Measurements from ENCODE around the gene GPR176.

- no peak for TF ChIP-seq EZH2 (IDR thresholded peaks at IDR 0.05; ENCODE audit: borderline replicate concordance, insufficient read depth, low read length, poor library complexity, severe bottlenecking)
- no peak for TF ChIP-seq POLR2AphosphoS5 (IDR thresholded peaks at IDR 0.05)
- no peak for TF ChIP-seq CTCF (IDR thresholded peaks at IDR 0.05; ENCODE audit: poor library complexity, severe bottlenecking)
- TF ChIP-seq, protein P1, sequence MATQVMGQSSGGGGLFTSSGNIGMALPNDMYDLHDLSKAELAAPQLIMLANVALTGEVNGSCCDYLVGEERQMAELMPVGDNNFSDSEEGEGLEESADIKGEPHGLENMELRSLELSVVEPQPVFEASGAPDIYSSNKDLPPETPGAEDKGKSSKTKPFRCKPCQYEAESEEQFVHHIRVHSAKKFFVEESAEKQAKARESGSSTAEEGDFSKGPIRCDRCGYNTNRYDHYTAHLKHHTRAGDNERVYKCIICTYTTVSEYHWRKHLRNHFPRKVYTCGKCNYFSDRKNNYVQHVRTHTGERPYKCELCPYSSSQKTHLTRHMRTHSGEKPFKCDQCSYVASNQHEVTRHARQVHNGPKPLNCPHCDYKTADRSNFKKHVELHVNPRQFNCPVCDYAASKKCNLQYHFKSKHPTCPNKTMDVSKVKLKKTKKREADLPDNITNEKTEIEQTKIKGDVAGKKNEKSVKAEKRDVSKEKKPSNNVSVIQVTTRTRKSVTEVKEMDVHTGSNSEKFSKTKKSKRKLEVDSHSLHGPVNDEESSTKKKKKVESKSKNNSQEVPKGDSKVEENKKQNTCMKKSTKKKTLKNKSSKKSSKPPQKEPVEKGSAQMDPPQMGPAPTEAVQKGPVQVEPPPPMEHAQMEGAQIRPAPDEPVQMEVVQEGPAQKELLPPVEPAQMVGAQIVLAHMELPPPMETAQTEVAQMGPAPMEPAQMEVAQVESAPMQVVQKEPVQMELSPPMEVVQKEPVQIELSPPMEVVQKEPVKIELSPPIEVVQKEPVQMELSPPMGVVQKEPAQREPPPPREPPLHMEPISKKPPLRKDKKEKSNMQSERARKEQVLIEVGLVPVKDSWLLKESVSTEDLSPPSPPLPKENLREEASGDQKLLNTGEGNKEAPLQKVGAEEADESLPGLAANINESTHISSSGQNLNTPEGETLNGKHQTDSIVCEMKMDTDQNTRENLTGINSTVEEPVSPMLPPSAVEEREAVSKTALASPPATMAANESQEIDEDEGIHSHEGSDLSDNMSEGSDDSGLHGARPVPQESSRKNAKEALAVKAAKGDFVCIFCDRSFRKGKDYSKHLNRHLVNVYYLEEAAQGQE (IDR thresholded peaks at IDR 0.05; ENCODE audit: borderline replicate concordance), result no peak
- TF ChIP-seq EP300 (conservative IDR thresholded peaks at IDR 0.05; ENCODE audit: poor library complexity, severe bottlenecking), result no peak
- TF ChIP-seq SMC3 (conservative IDR thresholded peaks at IDR 0.05; ENCODE audit: poor library complexity), result no peak
- no peak for TF ChIP-seq TAF1 (IDR thresholded peaks at IDR 0.05; ENCODE audit: low read depth)
Measured at GRCh38 chr15:39873978-39874377, 46.1 kb downstream of the GPR176 start.
